ENCODE measurements around the gene MRPS23. TPM values are rescaled to one million over a fixed set of nuclear protein-coding genes. Genes with fewer than 3 reads are reported as not detected.
A peak's percentile ranks its signal among the peaks of the same experiment; 100 is the strongest.

MRPS23 gene
- total RNA-seq, 4 donors from 2014 or later = 0.37 to 11.1 (median 6.5) TPM

DNA sequence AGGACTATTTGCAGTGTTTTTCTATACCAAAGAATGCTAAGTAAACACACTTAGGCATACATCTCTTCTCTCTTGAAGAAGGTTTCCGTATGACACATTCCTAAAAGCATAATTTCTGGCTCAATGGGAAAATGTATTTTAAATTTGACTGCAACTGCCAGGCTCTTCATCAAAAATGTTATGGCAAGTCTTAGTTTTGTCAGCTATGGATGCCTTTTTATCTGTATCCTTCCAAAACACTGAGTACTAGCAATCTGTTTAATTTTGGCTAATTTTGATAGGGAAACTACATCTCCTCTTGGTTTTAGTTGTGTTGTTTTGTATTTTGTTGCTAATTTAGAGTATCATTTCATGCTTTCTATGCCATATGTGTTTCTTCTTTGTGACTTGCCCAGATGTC lies 35.4 kb downstream of the MRPS23 start:
- Histone ChIP-seq H3K27me3 (peaks cover 12% of the 10 kb centered on the region), H3K36me3 (no peaks in the 10 kb centered on the region), H3K4me1 (peaks cover 0 to 15% (median 4%) of the 10 kb centered on the region in 4 donors), H3K9me3 (no peaks in the 10 kb centered on the region), H3K27ac (no peak overlapping the region), H3K4me3 (no peak overlapping the region)
- 70 to 81% methylated on average over 1 of the region's 1 CpG for WGBS, 2 donors (ENCODE audit: low coverage in 1 of 2)
- TF ChIP-seq CTCF (IDR thresholded peaks at IDR 0.05) = no peak
- TF ChIP-seq EP300 (IDR thresholded peaks at IDR 0.05; ENCODE audit: low read depth) = no peak
- no peak for TF ChIP-seq POLR2AphosphoS5 (IDR thresholded peaks at IDR 0.05)
- no peak for DNase-seq
- in situ Hi-C loops (cut with MboI; ENCODE audit: low pct_ligation_motif_present in 1 of 4, low pct_unique_long_range_greater_than_20kb in 1 of 4, low sequenced_read_pairs in 3 of 4) = no loop called here
- intact Hi-C loops (cut with DNase I; ENCODE audit: low total_unique reads) = no loop called here

DNA sequence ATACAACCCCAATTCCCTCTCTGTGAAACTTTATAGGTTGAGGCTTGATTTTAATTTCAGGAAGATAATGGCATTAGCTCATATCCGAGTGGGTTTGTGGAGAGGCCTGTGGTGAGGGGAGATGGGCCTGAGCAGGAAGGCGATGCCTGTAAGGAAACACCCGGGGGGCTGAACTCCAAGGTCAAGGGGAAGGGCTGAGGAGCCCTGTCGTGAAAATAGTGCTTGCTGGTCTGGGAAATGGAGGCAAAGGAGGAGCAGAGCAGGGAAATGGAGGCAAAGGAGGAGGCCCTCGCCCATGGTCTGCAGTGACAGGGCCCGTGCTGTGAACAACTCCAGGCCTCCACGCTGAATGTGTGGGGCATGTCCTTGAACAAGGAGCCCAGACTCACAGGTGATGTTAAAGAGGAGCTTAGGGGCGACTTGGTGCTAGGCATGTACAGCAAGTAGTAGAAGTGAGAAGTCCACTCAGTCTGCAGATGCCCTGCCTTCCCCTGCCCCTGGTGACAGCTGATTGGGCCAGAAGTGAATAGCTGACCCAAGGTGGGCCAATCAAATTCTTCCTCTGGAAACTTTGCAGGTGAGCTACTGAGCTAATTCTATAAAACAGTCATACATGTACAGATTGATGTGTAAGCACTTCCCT lies 38.1 kb downstream of the MRPS23 start:
- WGBS, 2 donors (ENCODE audit: low coverage in 1 of 2) = 59 to 73% methylated on average over 6 to 8 of the region's 8 CpGs
- no peak overlapping the region for H3K27ac ChIP-seq

GRCh38 chr17:57810721-57811637 lies 38.9 kb downstream of the MRPS23 start:
- WGBS, 2 donors (ENCODE audit: low coverage in 1 of 2) = 3 to 31% methylated on average over 5 to 31 of the region's 31 CpGs
- H3K4me3 ChIP-seq = peak overlapping the region in 1 of 4 donors; percentile 25

More for the DNA sequence above, 38.1 kb downstream of the MRPS23 start:
- no peak overlapping the region for H3K4me3 ChIP-seq
- TF ChIP-seq POLR2A (IDR thresholded peaks at IDR 0.05) (no peak), EP300 (IDR thresholded peaks at IDR 0.05; ENCODE audit: low read depth) (no peak), POLR2AphosphoS5 (IDR thresholded peaks at IDR 0.05) (no peak), CTCF (IDR thresholded peaks at IDR 0.05) (no peak)
- intact Hi-C loops (cut with DNase I; ENCODE audit: low total_unique reads) (no loop called here), in situ Hi-C loops (cut with MboI; ENCODE audit: low pct_ligation_motif_present in 1 of 4, low pct_unique_long_range_greater_than_20kb in 1 of 4, low sequenced_read_pairs in 3 of 4) (no loop called here)
- H3K9me3 ChIP-seq = no peaks in the 10 kb centered on the region
- DNase-seq = no peak
- H3K27me3 ChIP-seq = peaks cover 14% of the 10 kb centered on the region
- peaks cover 0 to 15% (median 4%) of the 10 kb centered on the region in 4 donors for H3K4me1 ChIP-seq
- no peaks in the 10 kb centered on the region for H3K36me3 ChIP-seq

More at GRCh38 chr17:57810721-57811637, 38.9 kb downstream of the MRPS23 start:
- Histone ChIP-seq H3K4me1 (peaks cover 0 to 15% (median 4%) of the 10 kb centered on the region in 4 donors), H3K27me3 (peaks cover 16% of the 10 kb centered on the region), H3K36me3 (no peaks in the 10 kb centered on the region), H3K9me3 (no peaks in the 10 kb centered on the region), H3K27ac (peak overlapping the region in 3 of 4 donors; percentile 30 to 61 (median 51))
- TF ChIP-seq POLR2A (IDR thresholded peaks at IDR 0.05) (no peak), POLR2AphosphoS5 (IDR thresholded peaks at IDR 0.05) (no peak), EP300 (IDR thresholded peaks at IDR 0.05; ENCODE audit: low read depth) (no peak), CTCF (IDR thresholded peaks at IDR 0.05) (no peak)
- intact Hi-C loops (cut with DNase I; ENCODE audit: low total_unique reads) (no loop called here), in situ Hi-C loops (cut with MboI; ENCODE audit: low pct_ligation_motif_present in 1 of 4, low pct_unique_long_range_greater_than_20kb in 1 of 4, low sequenced_read_pairs in 3 of 4) (no loop called here)
- DNase-seq = peak; percentile 11

Measured in transverse colon (tissue), 4 donors.